Body of pancreas (tissue), 4 donors: ENCODE measurements around the gene LCN6. TPM values are rescaled to one million over a fixed set of nuclear protein-coding genes. Genes with fewer than 3 reads are reported as not detected.

Experiments
- ATAC-seq: fragments of 150-250 bp; one replicate; pipeline ENCODE4 v1.9.1; 2016
- DNase-seq, 4 donors: peaks; one replicate each; pipeline ENCODE4 v3.0.0-alpha.2; 2019
- H3K27ac ChIP-seq, 4 donors: fragments of 200-600 bp; sonication (generic); 1 replicate in 3 of 4; 2 replicates in 1 of 4; pipeline versions ENCODE4 v1.5.1 to v1.6.1; 2016 to 2019; ENCODE audit warnings: mild to moderate bottlenecking in 1 of 4, mixed read lengths in 1 of 4, moderate library complexity in 1 of 4
- H3K27me3 ChIP-seq, 2 donors: fragments of 200-600 bp; sonication (generic); one replicate each; pipeline ENCODE4 v1.6.0; 2016; ENCODE audit warnings: mild to moderate bottlenecking in 1 of 2
- H3K36me3 ChIP-seq, 2 donors: fragments of 200-600 bp; sonication (generic); replicated peaks in 1 of 2; 2 replicates each; pipeline ENCODE4 v1.5.1; 2016; ENCODE audit warnings: low read depth in 2 of 2; ENCODE audit not compliant: insufficient read depth in 1 of 2
- H3K4me1 ChIP-seq: fragments of 200-600 bp; sonication (generic); one replicate; pipeline ENCODE4 v1.6.0; 2016
- H3K4me3 ChIP-seq, 2 donors: fragments of 200-600 bp; sonication (generic); 1 replicate in 1 of 2; 2 replicates in 1 of 2; pipeline ENCODE4 v1.5.1; 2016 to 2019
- H3K9me3 ChIP-seq, 3 donors: fragments of 200-600 bp; sonication (generic); 1 replicate in 2 of 3; 2 replicates in 1 of 3; pipeline ENCODE4 v1.5.1; 2016
- POLR2A ChIP-seq, 3 donors: fragments of 450-650 bp; IDR thresholded peaks; one replicate each; pipeline ENCODE4 v1.6.1; 2016; ENCODE audit warnings: antibody characterized with exemption in 3 of 3, mild to moderate bottlenecking in 2 of 3
- WGBS, 2 donors: methylation state at CpG; one replicate each; pipeline ENCODE4 v1.1.5; 2017; 5-methylcytosine and 5-hydroxymethylcytosine counted together
- intact Hi-C: fragments of 100-400 bp; cut with DNase I; formaldehyde crosslinking; loops from one replicate; pipeline ENCODE4 v1.15.1; 2023
- total RNA-seq, 2 donors: library from RNA; depleted of rRNA; stranded (reverse); fragments of >200 nt; gene quantifications; one replicate each; pipeline ENCODE4 v1.1.0, GENCODE V29; 2016
- TF ChIP-seq, protein P1 (sequence below), 7 experiments: fragments of 450-650 bp in 4 of 7; fragments of 200-600 bp in 3 of 7; sonication (generic) in 3 of 7; IDR thresholded peaks; one replicate each; pipeline ENCODE4 v1.5.1; 2016 to 2019; ENCODE audit warnings: antibody characterized with exemption in 7 of 7

Gene LCN6
- total RNA-seq, 2 donors from 2014 or later, result not detected

DNA sequence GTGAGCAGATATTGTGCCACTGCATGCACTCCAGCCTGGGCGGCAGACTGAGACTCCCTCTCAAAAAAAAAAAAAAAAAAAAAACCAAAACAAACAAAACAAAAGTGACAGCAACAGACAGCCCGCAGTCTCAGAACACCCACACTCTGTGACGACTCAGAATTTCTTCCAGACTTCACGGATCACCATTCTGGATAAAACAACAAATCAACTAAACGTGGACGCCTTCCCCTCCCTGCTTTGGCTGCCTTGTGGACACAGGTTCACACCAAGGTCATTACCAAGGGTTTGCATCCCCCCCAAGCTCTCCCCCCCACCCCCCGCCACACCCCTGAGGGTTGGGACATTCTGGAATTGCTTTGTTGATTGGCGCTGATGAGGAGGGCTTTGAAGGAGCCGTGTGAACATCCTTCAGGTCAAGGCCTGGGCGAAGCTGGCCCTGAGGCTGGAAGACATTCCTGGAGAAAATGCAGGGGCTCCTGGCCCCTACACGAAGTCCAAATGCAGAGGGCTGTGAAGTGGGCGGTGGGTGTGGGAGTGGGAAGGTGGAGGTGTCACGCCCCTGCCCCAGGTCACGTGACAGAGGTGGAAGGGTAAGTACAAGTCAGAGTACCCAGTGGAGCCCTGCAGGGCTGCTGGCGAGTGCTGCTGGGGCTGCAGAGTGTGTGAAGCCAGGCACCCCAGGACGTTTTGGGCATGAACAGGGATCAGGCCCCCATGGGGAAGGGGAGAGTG is 15.7 kb downstream of the LCN6 start:
- intact Hi-C loops, result no loop called here
- ATAC-seq (no peak), DNase-seq (no peak)
- H3K4me1 ChIP-seq, result peaks cover 14% of the 10 kb centered on the region
- no peak overlapping the region for H3K4me3 ChIP-seq
- no peak for TF ChIP-seq POLR2A (IDR thresholded peaks at IDR 0.05)
- TF ChIP-seq, protein P1, sequence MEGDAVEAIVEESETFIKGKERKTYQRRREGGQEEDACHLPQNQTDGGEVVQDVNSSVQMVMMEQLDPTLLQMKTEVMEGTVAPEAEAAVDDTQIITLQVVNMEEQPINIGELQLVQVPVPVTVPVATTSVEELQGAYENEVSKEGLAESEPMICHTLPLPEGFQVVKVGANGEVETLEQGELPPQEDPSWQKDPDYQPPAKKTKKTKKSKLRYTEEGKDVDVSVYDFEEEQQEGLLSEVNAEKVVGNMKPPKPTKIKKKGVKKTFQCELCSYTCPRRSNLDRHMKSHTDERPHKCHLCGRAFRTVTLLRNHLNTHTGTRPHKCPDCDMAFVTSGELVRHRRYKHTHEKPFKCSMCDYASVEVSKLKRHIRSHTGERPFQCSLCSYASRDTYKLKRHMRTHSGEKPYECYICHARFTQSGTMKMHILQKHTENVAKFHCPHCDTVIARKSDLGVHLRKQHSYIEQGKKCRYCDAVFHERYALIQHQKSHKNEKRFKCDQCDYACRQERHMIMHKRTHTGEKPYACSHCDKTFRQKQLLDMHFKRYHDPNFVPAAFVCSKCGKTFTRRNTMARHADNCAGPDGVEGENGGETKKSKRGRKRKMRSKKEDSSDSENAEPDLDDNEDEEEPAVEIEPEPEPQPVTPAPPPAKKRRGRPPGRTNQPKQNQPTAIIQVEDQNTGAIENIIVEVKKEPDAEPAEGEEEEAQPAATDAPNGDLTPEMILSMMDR (IDR thresholded peaks at IDR 0.05), result no peak
- no peak overlapping the region for H3K27ac ChIP-seq
- no peaks in the 10 kb centered on the region for H3K36me3 ChIP-seq
- 75 to 78% methylated on average over 14 to 16 of the region's 16 CpGs for WGBS, 2 donors
- H3K9me3 ChIP-seq, result no peaks in the 10 kb centered on the region
- H3K27me3 ChIP-seq, result no peaks in the 10 kb centered on the region

DNA sequence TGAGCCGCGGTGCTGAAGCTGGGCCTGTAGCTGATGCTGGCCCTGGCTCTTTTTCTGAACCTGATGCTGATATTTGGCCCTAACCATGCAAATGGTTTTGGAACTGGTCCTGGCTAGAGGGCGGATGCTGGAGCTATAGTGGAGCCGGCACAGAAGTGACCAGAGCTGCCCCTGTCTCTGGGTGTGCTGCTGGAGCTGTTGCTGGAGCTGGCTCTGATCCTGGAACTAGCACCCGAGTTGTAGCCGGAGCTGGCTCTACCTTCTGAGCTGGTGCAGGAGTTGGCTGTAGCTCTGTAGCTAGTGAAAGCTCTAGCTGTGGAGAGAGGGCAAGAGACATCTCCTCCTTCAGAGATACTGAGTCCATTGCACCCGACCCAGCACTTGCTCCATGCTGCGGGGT is 18.4 kb downstream of the LCN6 start:
- Histone ChIP-seq H3K27ac (no peak overlapping the region), H3K36me3 (peaks cover 0 to 3% of the 10 kb centered on the region in 2 donors), H3K4me3 (no peak overlapping the region), H3K27me3 (no peaks in the 10 kb centered on the region), H3K9me3 (no peaks in the 10 kb centered on the region), H3K4me1 (peaks cover 37% of the 10 kb centered on the region)
- WGBS, 2 donors, result 86 to 93% methylated on average over 4 to 8 of the region's 8 CpGs
- intact Hi-C loops, result no loop called here
- DNase-seq, result no peak
- TF ChIP-seq, protein P1 (IDR thresholded peaks at IDR 0.05), result no peak
- no peak for ATAC-seq

DNA sequence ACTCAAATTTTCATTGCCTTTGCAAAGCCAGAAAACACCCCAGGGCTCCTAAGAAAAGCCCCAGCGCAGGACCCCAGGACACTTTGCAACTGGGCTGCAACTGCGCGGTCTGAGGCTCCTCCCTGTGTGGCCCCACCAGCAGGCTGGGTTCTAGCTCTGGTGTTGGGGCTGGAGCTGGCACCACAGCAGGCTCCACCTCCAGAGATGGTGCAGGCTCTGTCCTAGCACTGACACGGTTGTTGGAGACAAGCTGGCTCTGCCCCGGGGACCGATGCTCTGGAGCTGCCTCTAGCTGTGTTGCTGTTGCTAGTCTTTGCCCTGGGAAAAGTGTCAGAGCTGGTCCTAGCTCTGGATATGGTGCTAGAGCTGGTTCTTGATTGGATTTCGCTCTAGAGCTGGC is 19.2 kb downstream of the LCN6 start:
- H3K4me1 ChIP-seq, result peaks cover 45% of the 10 kb centered on the region
- no peak overlapping the region for H3K27ac ChIP-seq
- no peak for ATAC-seq
- H3K36me3 ChIP-seq, result peaks cover 0 to 5% of the 10 kb centered on the region in 2 donors
- WGBS, 2 donors, result 93% methylated on average over 7 of the region's 7 CpGs; no CpG with 5 or more reads in 1 of the 2 donors
- DNase-seq, result no peak
- TF ChIP-seq POLR2A (IDR thresholded peaks at IDR 0.05), result no peak
- TF ChIP-seq, protein P1 (IDR thresholded peaks at IDR 0.05), result no peak
- no peaks in the 10 kb centered on the region for H3K27me3 ChIP-seq
- H3K4me3 ChIP-seq, result no peak overlapping the region
- intact Hi-C loops, result no loop called here
- no peaks in the 10 kb centered on the region for H3K9me3 ChIP-seq

DNA sequence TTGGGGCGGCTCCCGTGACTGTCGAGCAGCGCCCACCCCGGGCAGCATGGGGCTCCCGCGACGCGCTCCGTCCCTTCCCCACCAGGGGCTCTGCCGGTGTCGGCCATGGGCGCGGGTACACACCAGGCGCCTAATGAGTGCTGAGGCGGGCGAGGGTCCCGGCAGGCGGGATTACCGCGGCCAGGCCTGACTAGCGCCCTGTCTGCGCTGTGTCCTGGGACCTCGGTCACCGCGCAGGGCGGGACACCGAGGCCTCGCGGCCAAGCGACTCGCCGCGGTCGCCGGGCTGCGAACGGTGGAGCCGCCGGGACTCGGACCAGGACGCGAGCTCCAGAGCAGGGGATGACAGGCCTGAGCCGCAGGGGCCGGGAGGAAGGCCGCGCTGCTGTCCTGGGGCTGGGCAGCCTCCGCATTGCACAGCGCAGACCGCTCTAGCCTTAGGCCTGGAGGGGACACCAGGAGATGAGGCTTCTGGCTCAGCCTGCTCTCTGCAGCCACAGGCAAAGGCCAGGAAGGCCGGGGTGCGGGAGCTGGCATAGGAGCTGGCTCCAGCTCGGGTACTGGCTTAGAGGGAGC is 19.7 kb downstream of the LCN6 start:
- 7% methylated on average over 50 of the region's 53 CpGs; no CpG with 5 or more reads in 1 of the 2 donors for WGBS, 2 donors
- H3K4me1 ChIP-seq, result peaks cover 45% of the 10 kb centered on the region
- TF ChIP-seq, protein P1 (IDR thresholded peaks at IDR 0.05), result no peak
- no peak for TF ChIP-seq POLR2A (IDR thresholded peaks at IDR 0.05)
- no peaks in the 10 kb centered on the region for H3K9me3 ChIP-seq
- peak overlapping the region; percentile 68 to 96 for H3K4me3 ChIP-seq
- H3K27ac ChIP-seq, result peak overlapping the region in 1 of 4 donors; percentile 82
- ATAC-seq, result peak; percentile 50
- H3K36me3 ChIP-seq, result peaks cover 5 to 7% of the 10 kb centered on the region in 2 donors
- intact Hi-C loops, result no loop called here
- H3K27me3 ChIP-seq, result no peaks in the 10 kb centered on the region
- DNase-seq, result peak in 1 of 4 donors; percentile 35
